Spleen (tissue), 11 donors: ENCODE results near the gene SEPTIN2. TPM values are rescaled to one million over a fixed set of nuclear protein-coding genes. Genes with fewer than 3 reads are reported as not detected.
"Not testable (repeated sequence)": the region's sequence is repeated elsewhere in the genome, so short reads cannot be mapped to it uniquely, and the experiment has no call there.

Experiments
- DNase-seq: peaks from one replicate; pipeline ENCODE4 v3.0.0-alpha.2; 2020
- H3K27ac ChIP-seq, 8 donors: fragments of 200-600 bp; sonication (generic) in 7 of 8; 1 replicate in 4 of 8; 2 replicates in 4 of 8; pipeline versions ENCODE4 v1.5.0 to v1.8.0; 2016 to 2021; ENCODE audit warnings: inconsistent platforms in 4 of 8, mild to moderate bottlenecking in 4 of 8, moderate library complexity in 1 of 8
- H3K27me3 ChIP-seq, 7 donors: fragments of 200-600 bp; sonication (generic) in 6 of 7; replicated peaks in 1 of 7; 1 replicate in 4 of 7; 2 replicates in 3 of 7; pipeline versions ENCODE4 v1.5.0 to v1.8.0; 2016 to 2021; ENCODE audit warnings: inconsistent platforms in 3 of 7, mild to moderate bottlenecking in 1 of 7
- H3K36me3 ChIP-seq, 6 donors: fragments of 200-600 bp; sonication (generic) in 5 of 6; 1 replicate in 4 of 6; 2 replicates in 2 of 6; pipeline versions ENCODE4 v1.5.0 to v1.8.0; 2016 to 2021; ENCODE audit warnings: inconsistent platforms in 2 of 6
- H3K4me1 ChIP-seq, 6 donors: fragments of 200-600 bp; sonication (generic) in 5 of 6; 1 replicate in 3 of 6; 2 replicates in 3 of 6; pipeline versions ENCODE4 v1.5.0 to v1.8.0; 2016 to 2021; ENCODE audit warnings: inconsistent platforms in 3 of 6
- H3K4me3 ChIP-seq, 8 donors: fragments of 200-600 bp; sonication (generic) in 7 of 8; 1 replicate in 4 of 8; 2 replicates in 4 of 8; pipeline versions ENCODE4 v1.5.0 to v1.8.0; 2016 to 2021; ENCODE audit warnings: inconsistent platforms in 4 of 8, mild to moderate bottlenecking in 4 of 8, moderate library complexity in 2 of 8
- H3K9me3 ChIP-seq, 8 donors: fragments of 200-600 bp; sonication (generic) in 7 of 8; 1 replicate in 4 of 8; 2 replicates in 4 of 8; pipeline versions ENCODE4 v1.5.0 to v1.8.0; 2016 to 2021; ENCODE audit warnings: inconsistent platforms in 4 of 8
- POLR2A ChIP-seq, 3 donors: fragments of 450-650 bp; IDR thresholded peaks; one replicate each; pipeline ENCODE4 v1.5.1; 2017; ENCODE audit warnings: antibody characterized with exemption in 3 of 3, mild to moderate bottlenecking in 1 of 3
- POLR2AphosphoS5 ChIP-seq, 3 donors: sonication (generic); formaldehyde crosslinking; IDR thresholded peaks; one replicate each; pipeline ENCODE4 v1.5.1; 2017; ENCODE audit warnings: antibody characterized with exemption in 3 of 3
- WGBS, 5 donors: extraction: QIAGEN DNeasy Blood & Tissue Kit in 3 of 5; methylation state at CpG; one replicate each; pipeline versions ENCODE4 v1.1.5 to v1.1.7; 2013 to 2018; 5-methylcytosine and 5-hydroxymethylcytosine counted together
- intact Hi-C: fragments of 100-400 bp; cut with DNase I; formaldehyde crosslinking; loops from one replicate; pipeline ENCODE4 v1.15.0; 2023; ENCODE audit warnings: low total_unique reads
- polyA plus RNA-seq, 3 donors: library from polyadenylated mRNA; stranded (reverse); fragments of 200-250 nt; gene quantifications; one replicate each; pipeline ENCODE4 v1.2.1, GENCODE V29; 2013
- total RNA-seq, 7 donors: library from RNA; depleted of rRNA in 3 of 7; stranded (reverse); fragments of >200 nt in 3 of 7; fragmentation: NEBNext Ultra II Directional in 4 of 7; extraction: Animal tissue kit (Norgen Biotek cat#: 25700) in 4 of 7; gene quantifications; one replicate each; pipeline versions ENCODE4 v1.1.0 to v1.2.1, GENCODE V29; 2016 to 2021
- TF ChIP-seq, protein P1 (sequence below), 11 experiments: fragments of 200-600 bp in 7 of 11; fragments of 450-650 bp in 4 of 11; sonication (generic) in 4 of 11; IDR thresholded peaks in 8 of 11; conservative IDR thresholded peaks in 3 of 11; 1 replicate in 7 of 11; 2 replicates in 4 of 11; pipeline versions ENCODE4 v1.4.0 to v1.8.0; 2016 to 2021; ENCODE audit warnings: antibody characterized with exemption in 11 of 11, inconsistent platforms in 4 of 11, mild to moderate bottlenecking in 1 of 11
- donor health status: healthy with polysubstance abuse.
- donor health status: DM: no; HTN: no; CAD: no; lungs with moderate emphysema.
- donor health status: DM: no; HTN: no; CAD: no.
- donor health status: Bipolar disorder and iron deficiency.
- donor health status: healthy.
- donor health status: DM: no; HTN: no; CAD: no.
- donor health status: DM: yes; HTN: yes; CAD: no.

SEPTIN2 gene
- total and polyA plus RNA-seq, 10 donors: 90.3 to 350 (median 279) TPM

DNA sequence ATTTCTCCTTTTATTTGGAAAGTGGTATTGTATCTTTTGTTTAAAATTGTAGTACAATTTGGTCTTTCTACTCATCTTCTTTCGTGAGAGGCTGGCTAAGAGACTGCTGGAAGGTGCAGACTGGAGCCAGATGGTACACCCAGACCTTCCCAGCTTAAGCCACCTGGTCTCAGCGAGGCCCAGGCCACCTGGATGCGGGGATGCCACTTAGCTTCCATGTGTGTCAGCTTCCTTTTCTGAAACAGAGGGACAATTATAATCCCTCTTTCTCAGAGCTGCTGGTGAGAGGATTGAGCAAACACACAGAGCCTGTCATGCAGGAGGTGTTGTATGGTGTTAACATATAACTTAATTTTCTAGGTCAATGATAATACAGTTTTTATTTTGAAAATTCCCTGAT lies 57.7 kb downstream of the SEPTIN2 start:
- TF ChIP-seq, protein P1, sequence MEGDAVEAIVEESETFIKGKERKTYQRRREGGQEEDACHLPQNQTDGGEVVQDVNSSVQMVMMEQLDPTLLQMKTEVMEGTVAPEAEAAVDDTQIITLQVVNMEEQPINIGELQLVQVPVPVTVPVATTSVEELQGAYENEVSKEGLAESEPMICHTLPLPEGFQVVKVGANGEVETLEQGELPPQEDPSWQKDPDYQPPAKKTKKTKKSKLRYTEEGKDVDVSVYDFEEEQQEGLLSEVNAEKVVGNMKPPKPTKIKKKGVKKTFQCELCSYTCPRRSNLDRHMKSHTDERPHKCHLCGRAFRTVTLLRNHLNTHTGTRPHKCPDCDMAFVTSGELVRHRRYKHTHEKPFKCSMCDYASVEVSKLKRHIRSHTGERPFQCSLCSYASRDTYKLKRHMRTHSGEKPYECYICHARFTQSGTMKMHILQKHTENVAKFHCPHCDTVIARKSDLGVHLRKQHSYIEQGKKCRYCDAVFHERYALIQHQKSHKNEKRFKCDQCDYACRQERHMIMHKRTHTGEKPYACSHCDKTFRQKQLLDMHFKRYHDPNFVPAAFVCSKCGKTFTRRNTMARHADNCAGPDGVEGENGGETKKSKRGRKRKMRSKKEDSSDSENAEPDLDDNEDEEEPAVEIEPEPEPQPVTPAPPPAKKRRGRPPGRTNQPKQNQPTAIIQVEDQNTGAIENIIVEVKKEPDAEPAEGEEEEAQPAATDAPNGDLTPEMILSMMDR (IDR thresholded peaks at IDR 0.05 in 8 of 11, conservative IDR thresholded peaks at IDR 0.05 in 3 of 11): no peak
- no peak for TF ChIP-seq POLR2A (IDR thresholded peaks at IDR 0.05)
- no peak for TF ChIP-seq POLR2AphosphoS5 (IDR thresholded peaks at IDR 0.05)

DNA sequence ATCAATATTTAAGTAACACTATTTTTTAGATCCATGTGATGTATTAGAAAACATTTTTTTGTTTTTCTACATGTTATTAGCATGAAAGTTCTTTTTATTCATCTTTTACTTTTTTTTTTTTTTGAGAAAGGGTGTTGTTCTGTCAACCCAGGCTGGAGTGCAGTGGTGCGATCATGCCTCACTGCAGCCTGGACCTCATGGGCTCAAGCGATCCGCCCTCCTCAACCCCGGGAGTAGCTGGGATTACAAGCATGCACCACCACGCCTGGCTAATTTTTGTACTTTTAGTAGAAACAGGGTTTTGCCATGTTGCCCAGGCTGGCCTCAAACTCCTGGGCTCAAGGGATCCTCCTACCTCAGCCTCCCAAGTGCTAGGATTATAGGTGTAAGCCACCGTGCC lies 58.2 kb downstream of the SEPTIN2 start:
- H3K4me3 ChIP-seq, DNase-seq, intact Hi-C loops, H3K27me3 ChIP-seq, H3K9me3 ChIP-seq: not testable (repeated sequence)
- H3K36me3 ChIP-seq: peaks cover 0 to 38% (median 2%) of the 10 kb centered on the region in 6 donors
- peaks cover 6 to 55% (median 26%) of the 10 kb centered on the region in 6 donors for H3K4me1 ChIP-seq
- peak overlapping the region in 3 of 8 donors; percentile 26 to 68 (median 46) for H3K27ac ChIP-seq
- WGBS, 5 donors: 75 to 88% (median 81%) methylated on average over 6 of the region's 6 CpGs

More for the DNA sequence above, 57.7 kb downstream of the SEPTIN2 start:
- no peak for DNase-seq
- Histone ChIP-seq H3K9me3 (no peaks in the 10 kb centered on the region), H3K27ac (no peak overlapping the region), H3K4me1 (peaks cover 3 to 51% (median 24%) of the 10 kb centered on the region in 6 donors), H3K4me3 (no peak overlapping the region), H3K36me3 (peaks cover 0 to 38% (median 2%) of the 10 kb centered on the region in 6 donors), H3K27me3 (no peaks in the 10 kb centered on the region)
- intact Hi-C loops: no loop called here
- WGBS, 5 donors: 80 to 89% (median 83%) methylated on average over 3 of the region's 3 CpGs

DNA sequence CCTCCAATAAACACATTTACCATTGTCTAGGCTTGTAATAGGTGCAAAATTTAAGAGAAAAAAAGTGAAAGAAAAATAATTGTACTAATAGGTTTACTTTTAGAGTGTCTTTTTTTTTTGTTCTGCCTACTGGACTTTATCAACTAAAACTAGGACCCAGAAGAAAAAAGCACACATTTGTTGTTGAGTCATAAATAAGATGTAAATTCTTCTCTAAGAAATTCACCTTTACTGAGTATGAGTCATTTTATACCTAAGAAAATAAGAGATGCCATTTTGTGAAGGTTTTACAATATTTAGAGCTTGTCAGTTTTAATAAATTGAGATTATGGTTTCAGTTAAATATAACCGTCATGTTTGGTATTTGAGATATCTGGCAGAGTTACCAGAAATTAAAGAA lies 59.6 kb downstream of the SEPTIN2 start:
- TF ChIP-seq POLR2AphosphoS5 (IDR thresholded peaks at IDR 0.05): no peak
- TF ChIP-seq, protein P1 (IDR thresholded peaks at IDR 0.05 in 8 of 11, conservative IDR thresholded peaks at IDR 0.05 in 3 of 11): no peak
- TF ChIP-seq POLR2A (IDR thresholded peaks at IDR 0.05): no peak
- H3K4me3 ChIP-seq: no peak overlapping the region
- peaks cover 0 to 38% (median 2%) of the 10 kb centered on the region in 6 donors for H3K36me3 ChIP-seq
- WGBS, 5 donors: 79 to 89% (median 80%) methylated on average over 1 of the region's 1 CpG
- no peaks in the 10 kb centered on the region for H3K9me3 ChIP-seq
- no peaks in the 10 kb centered on the region for H3K27me3 ChIP-seq
- intact Hi-C loops: no loop called here
- H3K27ac ChIP-seq: peak overlapping the region in 1 of 8 donors; percentile 68
- peaks cover 7 to 56% (median 21%) of the 10 kb centered on the region in 6 donors for H3K4me1 ChIP-seq
- DNase-seq: no peak

DNA sequence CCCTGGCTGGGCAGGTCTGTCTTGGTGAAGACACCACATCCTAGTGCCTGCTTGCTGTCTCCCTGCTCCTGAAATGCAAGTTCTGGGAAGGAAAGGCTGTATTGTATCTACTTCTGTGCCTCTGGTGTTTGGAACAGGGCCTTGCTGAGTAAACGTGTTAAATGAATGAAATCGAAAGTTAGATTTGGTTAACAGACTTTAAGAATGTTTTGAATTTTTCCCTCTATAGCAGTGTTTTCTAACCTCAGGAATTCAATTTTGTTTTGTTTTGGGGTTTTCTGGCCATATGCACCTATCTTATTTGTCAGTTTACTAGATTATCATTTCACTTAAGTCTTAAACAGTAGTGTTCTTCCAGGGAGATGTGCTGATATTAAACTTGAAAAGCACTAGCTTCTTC lies 61.1 kb downstream of the SEPTIN2 start:
- no peak for DNase-seq
- Histone ChIP-seq H3K4me3 (no peak overlapping the region), H3K9me3 (no peaks in the 10 kb centered on the region), H3K27me3 (no peaks in the 10 kb centered on the region), H3K27ac (peak overlapping the region in 1 of 8 donors; percentile 11), H3K36me3 (peaks cover 0 to 38% (median 2%) of the 10 kb centered on the region in 6 donors), H3K4me1 (peaks cover 7 to 56% (median 22%) of the 10 kb centered on the region in 6 donors)
- 80 to 94% (median 84%) methylated on average over 2 of the region's 2 CpGs for WGBS, 5 donors
- no peak for TF ChIP-seq POLR2AphosphoS5 (IDR thresholded peaks at IDR 0.05)
- TF ChIP-seq POLR2A (IDR thresholded peaks at IDR 0.05): no peak
- TF ChIP-seq, protein P1 (IDR thresholded peaks at IDR 0.05 in 8 of 11, conservative IDR thresholded peaks at IDR 0.05 in 3 of 11): no peak
- intact Hi-C loops: no loop called here
